HG03439 (cell line): ENCODE data around the gene POU5F1.
"Not testable (repeated sequence)": the region's sequence is repeated elsewhere in the genome, so short reads cannot be mapped to it uniquely, and the experiment has no call there.

Experiments
- ATAC-seq: cut with Tn5 transposase; IDR thresholded peaks from one replicate; pipeline ENCODE4 v1.9.1; 2021; ENCODE audit warnings: mild to moderate bottlenecking, moderate library complexity; ENCODE audit not compliant: unreplicated experiment

POU5F1 gene

GRCh38 chr6:31192431-31193105 is 22.1 kb upstream of the POU5F1 start:
- ATAC-seq: not testable (repeated sequence)

- ATAC-seq: no peak
These were observed 20.0 kb upstream of the POU5F1 start for GRCh38 chr6:31190488-31190887.

- ATAC-seq: not testable (repeated sequence)
These were observed 18.7 kb upstream of the POU5F1 start for GRCh38 chr6:31189223-31189622.

GRCh38 chr6:31187780-31188194 is 17.3 kb upstream of the POU5F1 start:
- ATAC-seq: no peak

- no peak for ATAC-seq
These were observed 15.7 kb upstream of the POU5F1 start for GRCh38 chr6:31186052-31186734.

- not testable (repeated sequence) for ATAC-seq
These were observed 15.2 kb upstream of the POU5F1 start for GRCh38 chr6:31185695-31186051.

GRCh38 chr6:31183859-31184258 is 13.4 kb upstream of the POU5F1 start:
- not testable (repeated sequence) for ATAC-seq

- not testable (repeated sequence) for ATAC-seq
These were observed 12.8 kb upstream of the POU5F1 start for GRCh38 chr6:31183287-31183686.

GRCh38 chr6:31180500-31180899 is 10.0 kb upstream of the POU5F1 start:
- no peak for ATAC-seq

GRCh38 chr6:31179896-31180295 is 9.4 kb upstream of the POU5F1 start:
- no peak for ATAC-seq

- ATAC-seq: no peak
These were observed 8.5 kb upstream of the POU5F1 start for GRCh38 chr6:31179042-31179386.

GRCh38 chr6:31178143-31179041 is 7.9 kb upstream of the POU5F1 start:
- ATAC-seq: no peak

GRCh38 chr6:31175971-31176370 is 5.5 kb upstream of the POU5F1 start:
- no peak for ATAC-seq

GRCh38 chr6:31174378-31174777 is 3.9 kb upstream of the POU5F1 start:
- ATAC-seq: no peak

GRCh38 chr6:31173406-31173805 is 2.9 kb upstream of the POU5F1 start:
- no peak for ATAC-seq

GRCh38 chr6:31172973-31173384 is 2.5 kb upstream of the POU5F1 start:
- no peak for ATAC-seq

GRCh38 chr6:31171931-31172905 is 1.7 kb upstream of the POU5F1 start:
- no peak for ATAC-seq

GRCh38 chr6:31170987-31171671 is 647 bp upstream of the POU5F1 start:
- no peak for ATAC-seq

GRCh38 chr6:31169858-31170599 is 453 bp downstream of the POU5F1 start:
- ATAC-seq: not testable (repeated sequence)
